Fibroblast of pulmonary artery (primary cell): ENCODE data around the gene THADA.

Experiments used
- DNase-seq: peaks from one replicate; pipeline ENCODE4 v3.0.0-alpha.2; 2010; ENCODE audit warnings: low read depth
- H3K4me3 ChIP-seq: replicated peaks from 2 replicates; pipeline ENCODE4 v1.5.1; 2011; ENCODE audit warnings: low read depth, mild to moderate bottlenecking, control low read depth, low read length, moderate library complexity
- CTCF ChIP-seq: IDR thresholded peaks from 2 replicates; pipeline ENCODE4 v1.5.1; 2011; ENCODE audit warnings: mild to moderate bottlenecking, control low read depth, low read length, inconsistent platforms; ENCODE audit errors: missing control alignments

The THADA gene

DNA sequence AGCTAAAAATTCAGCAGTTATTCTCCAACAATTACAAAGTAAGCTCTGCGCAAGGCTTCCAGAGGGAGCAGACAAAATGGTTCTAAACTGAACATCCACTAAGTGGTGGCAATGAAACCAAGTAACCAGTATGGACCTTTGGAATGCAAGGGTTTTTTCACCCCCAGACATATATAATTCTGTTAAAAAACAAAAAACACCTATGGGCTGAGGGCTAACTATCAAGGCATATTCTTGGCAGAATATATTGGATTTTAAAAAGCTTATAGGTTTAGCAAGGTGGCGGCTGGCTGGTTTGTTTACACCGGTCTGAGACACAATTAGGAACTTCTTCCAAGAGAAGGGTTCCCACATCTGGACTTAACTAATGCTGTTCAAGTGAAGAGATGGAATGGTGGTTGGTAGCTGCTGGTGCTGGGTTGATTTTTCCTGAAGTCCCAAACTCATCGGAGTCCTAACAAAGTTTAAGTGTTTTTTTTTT, 372.3 kb downstream of the THADA start:
- no peak for TF ChIP-seq CTCF
- DNase-seq: peak; percentile 52

GRCh38 chr2:43222475-43223309, 373.1 kb downstream of the THADA start:
- peak overlapping the region; percentile 78 for H3K4me3 ChIP-seq
- TF ChIP-seq CTCF: no peak
- DNase-seq: peak; percentile 45

More for the DNA sequence above, 372.3 kb downstream of the THADA start:
- H3K4me3 ChIP-seq: peak overlapping the region; percentile 78

DNA sequence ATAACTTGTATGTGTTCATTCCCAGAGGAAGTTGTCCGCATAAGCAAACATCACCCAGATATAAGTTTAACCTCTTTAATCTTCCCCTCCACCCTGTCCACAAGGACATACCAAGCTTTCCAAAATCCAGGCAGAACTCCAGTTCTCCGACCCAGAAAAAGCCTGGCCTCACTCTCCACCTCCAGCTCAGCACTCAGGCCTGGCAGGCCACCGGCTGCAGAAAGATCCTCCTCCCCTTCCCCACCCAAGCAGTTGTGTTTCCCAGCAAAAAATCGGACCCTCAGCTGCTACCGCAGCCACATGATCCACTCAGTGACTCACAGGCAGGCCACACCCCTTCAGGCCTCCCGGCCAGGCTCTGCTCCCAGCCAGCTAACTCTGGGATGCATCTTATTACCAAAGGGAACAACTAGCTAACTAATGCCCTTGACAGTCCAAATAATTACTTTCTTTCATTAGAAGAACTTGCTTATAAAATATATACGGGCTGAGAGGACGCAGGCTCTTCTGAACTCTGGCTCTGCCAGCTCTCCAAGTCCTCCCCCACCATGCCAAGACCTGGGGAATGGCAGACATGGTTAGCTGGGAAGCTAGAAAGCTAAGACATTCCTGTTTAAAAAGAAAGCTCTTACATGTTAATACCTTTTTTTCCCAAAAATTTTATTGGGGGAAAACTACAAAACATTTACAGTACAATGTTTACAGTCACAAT, 373.9 kb downstream of the THADA start:
- DNase-seq: peak; percentile 96
- peak overlapping the region; percentile 78 for H3K4me3 ChIP-seq
- no peak for TF ChIP-seq CTCF

GRCh38 chr2:43221124-43221762, 374.6 kb downstream of the THADA start:
- TF ChIP-seq CTCF: no peak

DNA sequence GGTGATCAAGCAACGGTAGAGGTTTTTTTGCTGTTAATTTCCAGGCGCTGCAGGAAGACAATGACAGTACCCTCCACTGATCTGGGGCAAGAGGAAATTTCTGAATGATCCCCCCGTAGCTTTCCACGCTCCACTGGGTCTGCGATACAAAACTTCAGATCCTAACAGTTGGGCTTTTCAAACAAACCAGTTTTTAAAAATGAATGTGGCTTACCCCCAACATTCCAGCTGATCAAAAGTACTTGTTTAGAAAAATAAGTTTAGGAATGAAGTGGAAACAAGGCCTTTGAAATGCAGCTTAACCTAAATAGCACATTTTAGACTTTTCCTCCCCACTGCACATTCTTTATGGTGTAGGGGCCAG, 375.1 kb downstream of the THADA start:
- H3K4me3 ChIP-seq: peak overlapping the region; percentile 78
- TF ChIP-seq CTCF: no peak
- no peak for DNase-seq

More at GRCh38 chr2:43221124-43221762, 374.6 kb downstream of the THADA start:
- DNase-seq: peak; percentile 93
- peak overlapping the region; percentile 78 for H3K4me3 ChIP-seq

GRCh38 chr2:43220229-43220751, 375.5 kb downstream of the THADA start:
- peak; percentile 59 for DNase-seq
- H3K4me3 ChIP-seq: peak overlapping the region; percentile 78
- no peak for TF ChIP-seq CTCF
